Erythroblast (primary cell): ENCODE results near the gene TCP11L1.

ENCODE experiments used
- GATA1 ChIP-seq: IDR thresholded peaks from 2 replicates; pipeline ENCODE4 v1.6.1; 2011; ENCODE audit warnings: low read depth, mild to moderate bottlenecking, control low read depth, low read length, moderate library complexity
- POLR2A ChIP-seq: IDR thresholded peaks from 2 replicates; pipeline ENCODE4 v1.6.1; 2011; ENCODE audit warnings: mild to moderate bottlenecking, low read length

DNA sequence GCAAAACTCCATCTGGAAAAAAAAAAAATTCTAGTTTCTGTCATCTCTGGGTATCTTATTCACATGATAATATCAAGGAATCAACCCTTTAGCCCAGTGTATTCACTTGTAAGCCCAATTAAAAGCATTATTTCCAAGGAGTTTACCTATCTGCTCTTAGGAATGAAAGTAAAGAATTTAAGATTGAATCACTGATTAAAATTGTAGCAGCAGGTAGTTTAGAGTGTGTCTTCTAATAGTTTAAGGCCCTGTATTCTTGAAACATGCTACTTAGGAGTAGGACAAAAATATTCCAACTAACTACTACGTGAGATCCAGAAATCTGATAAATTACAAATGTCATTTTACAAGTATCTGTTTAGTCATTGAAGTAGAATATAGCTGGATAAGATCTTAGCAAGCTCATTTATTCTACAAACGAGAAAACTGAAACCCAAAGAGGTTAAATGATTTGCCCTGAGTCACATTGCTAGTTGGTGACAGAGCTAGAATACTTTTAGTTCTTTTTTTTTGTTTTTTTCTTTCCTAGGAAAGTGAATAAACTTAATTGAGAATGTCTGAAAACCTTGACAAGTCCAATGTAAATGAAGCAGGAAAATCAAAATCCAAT lies 4.0 kb downstream of the TCP11L1 start:
- no peak for TF ChIP-seq POLR2A
- TF ChIP-seq GATA1, result no peak
